GM13977 (cell line): ENCODE results near the gene RADIL.

Source experiments
- DNase-seq: peaks from one replicate; pipeline ENCODE4 v3.0.0; 2012; ENCODE audit warnings: low spot score
- CTCF ChIP-seq: IDR thresholded peaks from 2 replicates; pipeline ENCODE4 v1.5.1; 2012; ENCODE audit warnings: mild to moderate bottlenecking, control low read depth; ENCODE audit not compliant: insufficient read depth; ENCODE audit errors: extremely low read depth, missing control alignments
- in situ Hi-C: fragments of 300-500 bp; cut with MboI; formaldehyde crosslinking; loops from one replicate; pipeline ENCODE4 v1.12.0; 2022; ENCODE audit warnings: low sequenced_read_pairs, low pct_unique_long_range_greater_than_20kb, mixed read lengths, inconsistent platforms; ENCODE audit not compliant: unreplicated experiment

RADIL gene

GRCh38 chr7:4884164-4884563 is 648 bp upstream of the RADIL start:
- DNase-seq = no peak
- in situ Hi-C loops = no loop called here
- TF ChIP-seq CTCF = no peak

- DNase-seq = no peak
- TF ChIP-seq CTCF = no peak
- in situ Hi-C loops = no loop called here
Measured at GRCh38 chr7:4883033-4883371, 514 bp downstream of the RADIL start.

- no peak for DNase-seq
- in situ Hi-C loops = no loop called here
Measured at GRCh38 chr7:4882169-4883032, 1.1 kb downstream of the RADIL start.

DNA sequence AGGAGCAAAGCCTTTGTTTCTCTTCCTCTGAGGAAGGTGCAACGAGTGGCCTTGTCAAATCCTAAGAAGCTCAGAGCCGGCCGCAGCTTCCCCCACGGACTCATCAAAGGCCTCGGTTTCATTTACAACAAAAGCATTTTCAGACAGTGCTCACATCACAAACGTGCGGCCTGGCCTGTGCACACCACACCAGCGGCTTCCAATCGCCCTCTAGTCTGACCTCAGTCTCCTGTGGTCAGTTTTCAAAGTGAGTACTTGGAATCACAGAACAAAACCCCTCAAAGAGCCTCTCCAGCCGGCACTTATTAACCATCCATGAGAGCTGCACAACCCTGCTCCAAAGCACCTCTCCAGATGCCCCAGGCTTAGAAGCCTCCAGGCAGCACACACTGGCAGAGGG is 3.3 kb downstream of the RADIL start:
- no peak for TF ChIP-seq CTCF
- in situ Hi-C loops = no loop called here
- DNase-seq = no peak

More at GRCh38 chr7:4882169-4883032, 1.1 kb downstream of the RADIL start:
- TF ChIP-seq CTCF = no peak

- DNase-seq = no peak
- in situ Hi-C loops = no loop called here
- TF ChIP-seq CTCF = no peak
Measured at GRCh38 chr7:4879396-4880081, 4.0 kb downstream of the RADIL start.

GRCh38 chr7:4878336-4879335 is 4.9 kb downstream of the RADIL start:
- no peak for TF ChIP-seq CTCF
- DNase-seq = no peak
- in situ Hi-C loops = no loop called here
